MG63 (cell line): ENCODE data around the gene NPAP1. TPM values are rescaled to one million over a fixed set of nuclear protein-coding genes. Genes with fewer than 3 reads are reported as not detected.

ENCODE experiments used
- DNase-seq: peaks from one replicate; pipeline ENCODE4 v3.0.0-alpha.2; 2020
- H3K27me3 ChIP-seq: fragments of 250-450 bp; sonication (Bioruptor Pico); 2 replicates; pipeline ENCODE4 v1.5.1; 2020; ENCODE audit warnings: mild to moderate bottlenecking, moderate library complexity
- H3K36me3 ChIP-seq: fragments of 250-450 bp; sonication (Bioruptor Pico); 2 replicates; pipeline ENCODE4 v1.5.1; 2020; ENCODE audit warnings: mild to moderate bottlenecking, moderate library complexity
- H3K4me3 ChIP-seq: fragments of 250-450 bp; sonication (Bioruptor Pico); 2 replicates; pipeline ENCODE4 v1.5.1; 2020; ENCODE audit warnings: mild to moderate bottlenecking, moderate library complexity
- H3K9me3 ChIP-seq: fragments of 250-450 bp; sonication (Bioruptor Pico); 2 replicates; pipeline ENCODE4 v1.5.1; 2020; ENCODE audit warnings: mild to moderate bottlenecking, moderate library complexity
- total RNA-seq: library from RNA; depleted of rRNA; stranded (reverse); fragments of >200 nt; shearing (Covaris generic); gene quantifications from 2 replicates; pipeline ENCODE4 v1.2.3, GENCODE V29; 2014; ENCODE audit warnings: low replicate concordance

NPAP1 gene
- total RNA-seq, 1 experiment from 2014 or later, result not detected

DNA sequence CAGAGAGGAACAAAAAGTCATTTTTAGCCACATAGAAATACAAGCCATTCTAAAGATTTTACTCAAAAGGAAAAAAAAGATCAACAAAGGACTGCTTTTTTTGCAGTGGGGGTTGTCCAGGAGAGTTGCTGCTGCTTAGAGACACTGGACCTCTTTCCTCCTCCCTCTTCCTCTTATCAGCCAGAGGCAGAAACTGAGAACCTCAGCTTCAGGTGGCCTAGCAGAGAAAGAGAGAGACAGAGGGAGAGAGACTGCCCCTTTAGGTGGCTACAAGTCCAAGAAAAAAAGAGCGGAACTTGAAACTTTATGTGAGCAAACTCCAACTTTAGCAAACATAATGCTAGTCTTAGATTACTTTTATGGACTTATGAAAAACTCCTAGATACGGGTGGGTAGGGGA is 54.2 kb downstream of the NPAP1 start:
- Histone ChIP-seq H3K4me3 (no peak overlapping the region), H3K27me3 (no peaks in the 10 kb centered on the region), H3K9me3 (no peaks in the 10 kb centered on the region), H3K36me3 (no peaks in the 10 kb centered on the region)
- DNase-seq, result no peak
